Breast epithelium (tissue), 4 donors: Measurements from ENCODE around the gene RPL3. TPM values are rescaled to one million over a fixed set of nuclear protein-coding genes. Genes with fewer than 3 reads are reported as not detected.

ENCODE experiments used
- DNase-seq, 2 donors: peaks; one replicate each; pipeline ENCODE4 v3.0.0-alpha.2; 2019; ENCODE audit warnings: low spot score in 2 of 2
- H3K27ac ChIP-seq, 2 donors: fragments of 200-600 bp; sonication (generic) in 1 of 2; one replicate each; pipeline ENCODE4 v1.5.1; 2016 to 2019; ENCODE audit warnings: mild to moderate bottlenecking in 1 of 2
- H3K27me3 ChIP-seq, 2 donors: fragments of 200-600 bp; sonication (generic) in 1 of 2; one replicate each; pipeline versions ENCODE4 v1.5.1 to v1.6.0; 2017 to 2019; ENCODE audit warnings: control low read depth in 1 of 2, mild to moderate bottlenecking in 1 of 2
- H3K36me3 ChIP-seq: fragments of 200-600 bp; one replicate; pipeline ENCODE4 v1.5.1; 2019
- H3K4me1 ChIP-seq, 2 donors: fragments of 200-600 bp; sonication (generic); one replicate each; pipeline ENCODE4 v1.5.1; 2016 to 2019; ENCODE audit warnings: control low read depth in 1 of 2
- H3K4me3 ChIP-seq, 3 donors: fragments of 200-600 bp; sonication (generic); 1 replicate in 2 of 3; 2 replicates in 1 of 3; pipeline ENCODE4 v1.5.1; 2016 to 2019; ENCODE audit warnings: mild to moderate bottlenecking in 3 of 3, moderate library complexity in 2 of 3
- H3K9me3 ChIP-seq, 2 donors: fragments of 200-600 bp; sonication (generic) in 1 of 2; one replicate each; pipeline ENCODE4 v1.5.1; 2016 to 2019; ENCODE audit warnings: control low read depth in 1 of 2
- POLR2A ChIP-seq: fragments of 450-650 bp; IDR thresholded peaks from one replicate; pipeline ENCODE4 v1.6.1; 2016; ENCODE audit warnings: antibody characterized with exemption, mild to moderate bottlenecking, moderate library complexity
- POLR2AphosphoS5 ChIP-seq, 3 donors: sonication (generic); formaldehyde crosslinking; IDR thresholded peaks; one replicate each; pipeline ENCODE4 v1.6.1; 2017; ENCODE audit warnings: antibody characterized with exemption in 3 of 3
- intact Hi-C: fragments of 100-400 bp; cut with DNase I; formaldehyde crosslinking; loops from one replicate; pipeline ENCODE4 v1.15.1; 2023; ENCODE audit warnings: low total_unique reads
- total RNA-seq, 3 donors: library from RNA; depleted of rRNA; stranded (reverse); fragments of >200 nt; gene quantifications; one replicate each; pipeline ENCODE4 v1.1.0, GENCODE V29; 2016
- TF ChIP-seq, protein P1 (sequence below), 3 donors: fragments of 450-650 bp; IDR thresholded peaks; one replicate each; pipeline ENCODE4 v1.5.1; 2016 to 2017; ENCODE audit warnings: antibody characterized with exemption in 3 of 3, mild to moderate bottlenecking in 3 of 3, moderate library complexity in 3 of 3

Gene RPL3
- total RNA-seq = 1,000 to 10,000 TPM; 1,827 to 3,262 (median 2,633) TPM

DNA sequence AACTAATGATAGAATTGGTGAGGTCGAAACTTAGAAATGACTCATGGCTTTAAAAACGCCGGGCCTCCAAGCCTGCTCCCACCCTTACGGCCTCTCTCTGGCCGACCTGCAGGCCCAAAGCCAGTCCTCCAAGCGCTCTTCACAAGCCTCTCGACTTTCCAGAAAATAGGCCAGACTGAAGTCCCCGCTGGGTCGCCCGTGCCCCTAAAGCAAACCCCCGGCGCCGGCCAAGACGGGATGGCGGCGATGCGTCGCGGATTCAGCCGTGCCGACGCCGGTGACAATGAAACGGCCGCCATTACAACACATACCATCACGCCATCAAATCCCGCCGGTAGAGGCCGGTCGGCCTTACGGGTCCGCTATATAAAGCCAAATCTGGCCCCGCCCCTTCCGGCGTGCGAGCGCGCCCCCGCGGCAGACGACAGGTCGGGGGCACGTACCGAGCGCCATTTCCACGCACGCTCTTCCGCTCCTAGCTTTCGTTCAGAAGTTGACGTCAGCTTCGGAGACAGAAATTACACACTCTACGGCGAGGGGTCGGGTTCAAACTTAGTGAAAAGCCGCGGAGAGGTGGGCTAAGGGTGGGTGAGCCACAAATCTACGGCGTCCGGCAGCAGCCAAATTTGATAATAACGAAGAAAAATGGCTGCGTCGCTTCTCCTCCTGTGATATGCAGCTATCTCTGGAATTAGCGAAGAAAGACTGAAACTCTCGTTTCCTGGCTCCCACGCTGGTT, at the start of gene RPL3:
TSS of gene RPL3 (minus strand) at position 340 of the 739 bp plus-strand sequence. CDS start at position 314, 26 bp downstream.
- Histone ChIP-seq H3K4me3 (peak within 1 kb of the TSS; percentile 81 to 83 (median 81)), H3K4me1 (peaks cover 15 to 21% of the 10 kb centered on the region in 2 donors), H3K27ac (peak within 1 kb of the TSS; percentile 95 to 98), H3K27me3 (no peaks in the 10 kb centered on the region), H3K9me3 (no peaks in the 10 kb centered on the region), H3K36me3 (peaks cover 5% of the 10 kb centered on the region)
- intact Hi-C loops = loop anchor here (10.0 kb wide), 2 partner anchors 205 to 315 kb away; partner anchors contain the start of gene ATF4
- TF ChIP-seq POLR2A (peak; percentile 97), POLR2AphosphoS5 (IDR thresholded peaks at IDR 0.05) (peak; percentile 99 to 100 (median 100))
- TF ChIP-seq, protein P1, sequence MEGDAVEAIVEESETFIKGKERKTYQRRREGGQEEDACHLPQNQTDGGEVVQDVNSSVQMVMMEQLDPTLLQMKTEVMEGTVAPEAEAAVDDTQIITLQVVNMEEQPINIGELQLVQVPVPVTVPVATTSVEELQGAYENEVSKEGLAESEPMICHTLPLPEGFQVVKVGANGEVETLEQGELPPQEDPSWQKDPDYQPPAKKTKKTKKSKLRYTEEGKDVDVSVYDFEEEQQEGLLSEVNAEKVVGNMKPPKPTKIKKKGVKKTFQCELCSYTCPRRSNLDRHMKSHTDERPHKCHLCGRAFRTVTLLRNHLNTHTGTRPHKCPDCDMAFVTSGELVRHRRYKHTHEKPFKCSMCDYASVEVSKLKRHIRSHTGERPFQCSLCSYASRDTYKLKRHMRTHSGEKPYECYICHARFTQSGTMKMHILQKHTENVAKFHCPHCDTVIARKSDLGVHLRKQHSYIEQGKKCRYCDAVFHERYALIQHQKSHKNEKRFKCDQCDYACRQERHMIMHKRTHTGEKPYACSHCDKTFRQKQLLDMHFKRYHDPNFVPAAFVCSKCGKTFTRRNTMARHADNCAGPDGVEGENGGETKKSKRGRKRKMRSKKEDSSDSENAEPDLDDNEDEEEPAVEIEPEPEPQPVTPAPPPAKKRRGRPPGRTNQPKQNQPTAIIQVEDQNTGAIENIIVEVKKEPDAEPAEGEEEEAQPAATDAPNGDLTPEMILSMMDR (IDR thresholded peaks at IDR 0.05) = peak; percentile 28 to 48 (median 46)
- DNase-seq = peak; percentile 95 to 96

DNA sequence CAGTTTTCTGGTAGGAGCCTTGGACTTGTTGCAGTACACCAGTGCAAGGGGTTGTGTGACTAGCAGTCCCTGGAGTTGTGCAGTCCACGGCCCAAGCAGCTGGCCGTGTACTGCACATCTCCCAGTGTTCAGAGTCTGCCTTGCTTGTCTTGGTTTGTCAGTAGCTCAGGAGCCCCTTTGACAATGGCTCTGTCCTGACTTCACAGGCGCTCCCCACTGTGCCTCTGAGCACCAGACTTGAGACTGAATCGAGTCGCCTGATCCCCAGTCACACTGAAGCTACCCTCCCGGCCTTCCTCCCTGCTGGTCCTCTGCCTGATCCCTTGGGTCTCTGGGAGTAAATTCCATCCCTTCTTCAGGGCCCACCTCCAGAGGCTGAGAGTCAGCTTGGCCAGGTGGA, 49.8 kb upstream of the RPL3 start:
- Histone ChIP-seq H3K4me3 (no peak overlapping the region), H3K9me3 (no peaks in the 10 kb centered on the region), H3K4me1 (no peaks in the 10 kb centered on the region), H3K27ac (no peak overlapping the region), H3K27me3 (no peaks in the 10 kb centered on the region), H3K36me3 (no peaks in the 10 kb centered on the region)
- DNase-seq = no peak
- intact Hi-C loops = no loop called here
- TF ChIP-seq, protein P1 (IDR thresholded peaks at IDR 0.05) = no peak
- TF ChIP-seq POLR2A (no peak), POLR2AphosphoS5 (IDR thresholded peaks at IDR 0.05) (no peak)

- H3K36me3 ChIP-seq = no peaks in the 10 kb centered on the region
- H3K4me1 ChIP-seq = no peaks in the 10 kb centered on the region
- intact Hi-C loops = no loop called here
Observed at GRCh38 chr22:39368461-39368911, 49.1 kb upstream of the RPL3 start.

DNA sequence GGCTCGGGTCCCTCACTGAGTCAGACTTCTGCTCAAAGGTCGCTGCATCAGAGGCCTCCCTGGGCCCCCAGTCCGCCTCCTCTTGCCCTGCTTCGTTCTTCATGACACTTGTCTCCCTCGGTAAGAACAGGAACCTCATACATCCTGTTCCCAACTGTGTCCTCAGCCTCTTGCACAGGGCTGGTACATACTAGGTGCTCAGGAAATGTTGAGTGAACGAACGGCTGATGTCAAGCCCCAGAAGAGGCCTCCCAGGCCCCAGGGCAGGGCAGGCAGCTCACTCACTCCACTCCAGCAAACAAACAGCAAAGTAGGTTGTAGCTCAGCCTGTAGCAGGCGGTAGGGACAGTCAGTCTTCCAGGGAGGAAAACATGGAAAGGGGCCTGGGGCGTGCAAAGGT, 47.6 kb upstream of the RPL3 start:
- Histone ChIP-seq H3K27ac (no peak overlapping the region), H3K9me3 (no peaks in the 10 kb centered on the region), H3K36me3 (no peaks in the 10 kb centered on the region), H3K4me3 (no peak overlapping the region), H3K27me3 (no peaks in the 10 kb centered on the region), H3K4me1 (no peaks in the 10 kb centered on the region)
- TF ChIP-seq POLR2AphosphoS5 (IDR thresholded peaks at IDR 0.05) (no peak), POLR2A (no peak)
- TF ChIP-seq, protein P1 (IDR thresholded peaks at IDR 0.05) = no peak
- DNase-seq = no peak
- intact Hi-C loops = no loop called here

More at GRCh38 chr22:39368461-39368911, 49.1 kb upstream of the RPL3 start:
- Histone ChIP-seq H3K27ac (no peak overlapping the region), H3K4me3 (no peak overlapping the region), H3K27me3 (no peaks in the 10 kb centered on the region), H3K9me3 (no peaks in the 10 kb centered on the region)
- no peak for DNase-seq
- TF ChIP-seq POLR2A (no peak), POLR2AphosphoS5 (IDR thresholded peaks at IDR 0.05) (no peak)
- TF ChIP-seq, protein P1 (IDR thresholded peaks at IDR 0.05) = no peak

DNA sequence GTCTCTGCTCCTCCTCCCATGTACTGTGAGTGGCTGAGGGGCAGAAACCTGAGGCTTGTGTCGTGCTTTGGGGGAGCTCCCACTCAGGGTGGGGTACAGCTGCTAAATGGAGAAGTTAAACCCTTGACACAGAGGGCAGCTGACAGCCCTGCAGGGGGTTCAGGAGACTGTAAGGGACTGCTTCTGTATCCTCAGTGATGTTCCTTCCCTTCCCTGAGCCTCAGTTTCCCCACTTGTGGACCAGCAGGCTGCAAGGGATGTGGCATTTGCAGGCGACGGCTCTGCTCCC, 46.0 kb upstream of the RPL3 start:
- no peaks in the 10 kb centered on the region for H3K27me3 ChIP-seq
- peak overlapping the region in 1 of 2 donors; percentile 63 for H3K27ac ChIP-seq
- TF ChIP-seq POLR2A (no peak), POLR2AphosphoS5 (IDR thresholded peaks at IDR 0.05) (no peak)
- TF ChIP-seq, protein P1 (IDR thresholded peaks at IDR 0.05) = no peak
- H3K36me3 ChIP-seq = no peaks in the 10 kb centered on the region
- intact Hi-C loops = no loop called here
- H3K9me3 ChIP-seq = no peaks in the 10 kb centered on the region
- DNase-seq = no peak
- no peaks in the 10 kb centered on the region for H3K4me1 ChIP-seq
- H3K4me3 ChIP-seq = no peak overlapping the region
